Activated CD8-positive, alpha-beta T cell treated with anti-CD3 and anti-CD28 coated beads, Interleukin-2, amount 10 ng/mL, durations not matched to agents 7 days and 5 days (primary cell): ENCODE data around the gene BMP2K. TPM values are rescaled to one million over a fixed set of nuclear protein-coding genes. Genes with fewer than 3 reads are reported as not detected.
A peak's percentile ranks its signal among the peaks of the same experiment; 100 is the strongest.

ENCODE experiments used
- ATAC-seq: fragments of 150-1000 bp; cut with Tn5 transposase; one replicate; pipeline ENCODE4 v1.10.0; 2021; ENCODE audit warnings: moderate library complexity
- CTCF ChIA-PET: fragments of 350-600 bp; sonication (Branson Sonifier 250); formaldehyde crosslinking; loops from one replicate; lab custom pipeline; 2021; ENCODE audit warnings: antibody characterized with exemption; lab: Charles Lee
- POLR2A ChIA-PET: fragments of 350-600 bp; sonication (Branson Sonifier 250); formaldehyde crosslinking; loops from one replicate; lab custom pipeline; 2021; ENCODE audit warnings: antibody characterized with exemption; lab: Charles Lee
- DNase-seq: peaks from one replicate; pipeline ENCODE4 v3.0.0-alpha.2; 2020
- H3K27ac Mint-ChIP-seq: one replicate; pipeline ENCODE4 v1.8.0; 2021; ENCODE audit warnings: mild to moderate bottlenecking, mixed read lengths
- H3K27me3 Mint-ChIP-seq: one replicate; pipeline ENCODE4 v1.8.0; 2021; ENCODE audit warnings: low read depth, mixed read lengths
- H3K36me3 Mint-ChIP-seq: one replicate; pipeline ENCODE4 v1.8.0; 2021; ENCODE audit warnings: low read depth, mixed read lengths
- H3K4me1 Mint-ChIP-seq: one replicate; pipeline ENCODE4 v1.8.0; 2021; ENCODE audit warnings: low read depth, mixed read lengths
- H3K4me3 Mint-ChIP-seq: one replicate; pipeline ENCODE4 v1.8.0; 2021; ENCODE audit warnings: mild to moderate bottlenecking, mixed read lengths
- H3K9me3 Mint-ChIP-seq: one replicate; pipeline ENCODE4 v1.8.0; 2022; ENCODE audit warnings: mixed read lengths; ENCODE audit not compliant: insufficient read depth
- total RNA-seq, 2 experiments: library from RNA; stranded (reverse); gene quantifications; one replicate each; pipeline ENCODE4 v1.2.3, GENCODE V29; 2021

Gene BMP2K
- total RNA-seq, 2 experiments from 2014 or later = 27.2 to 28.8 TPM

- Mint-ChIP-seq H3K9me3 (no peaks in the 10 kb centered on the region), H3K36me3 (peaks cover 35% of the 10 kb centered on the region), H3K4me3 (no peak overlapping the region), H3K27me3 (no peaks in the 10 kb centered on the region), H3K27ac (no peak overlapping the region), H3K4me1 (peaks cover 5% of the 10 kb centered on the region)
- ATAC-seq (no peak), DNase-seq (no peak)
- CTCF ChIA-PET = interaction anchor here (1.3 kb wide), 1 partner anchor 17 kb away, joined by 3 read pairs; the partner anchor contains the start of gene PAQR3
- POLR2A ChIA-PET = no interaction called here
Measured at GRCh38 chr4:78922207-78922606, 146.1 kb downstream of the BMP2K start.

DNA sequence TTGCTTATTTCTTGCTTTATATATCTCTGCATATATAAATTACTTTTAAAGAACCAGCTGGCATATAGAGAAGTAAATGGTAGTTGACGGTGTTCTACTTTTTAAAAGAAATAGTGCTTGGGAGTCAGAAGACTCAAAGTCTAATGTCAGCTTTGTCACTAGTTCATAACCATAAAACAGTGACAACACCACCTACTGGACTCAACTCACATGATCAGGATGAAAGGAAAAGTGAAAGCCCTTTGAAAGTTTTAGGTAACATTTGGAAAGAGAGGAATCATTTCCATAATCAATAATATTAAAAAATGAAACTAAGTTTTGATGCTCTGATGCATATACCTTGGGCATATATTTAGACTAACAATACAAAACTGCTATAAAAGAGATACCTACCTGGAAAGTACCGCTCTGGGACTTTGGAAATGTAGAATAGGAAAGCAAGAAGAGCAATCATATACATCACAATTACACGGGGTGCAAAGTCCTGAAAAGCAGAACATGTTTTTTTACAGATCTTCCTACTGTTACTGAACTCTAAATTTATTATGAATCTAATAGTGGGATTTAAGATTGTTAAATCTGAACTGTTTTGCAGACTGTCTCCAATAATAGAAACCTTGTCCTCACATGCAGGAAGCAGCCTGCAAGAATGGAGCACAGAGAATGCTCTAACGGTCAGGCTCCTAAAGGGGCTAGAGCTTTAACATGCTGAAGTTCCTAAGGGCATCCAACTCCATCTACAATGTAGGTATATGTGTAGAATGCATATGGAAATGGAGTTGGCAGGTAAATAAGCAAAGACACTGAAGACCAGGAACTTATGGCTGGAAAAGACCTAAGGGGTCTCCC is 147.5 kb downstream of the BMP2K start:
- Mint-ChIP-seq H3K36me3 (peaks cover 33% of the 10 kb centered on the region), H3K4me3 (no peak overlapping the region), H3K27ac (no peak overlapping the region), H3K27me3 (no peaks in the 10 kb centered on the region), H3K4me1 (peaks cover 5% of the 10 kb centered on the region), H3K9me3 (no peaks in the 10 kb centered on the region)
- ChIA-PET POLR2A (no interaction called here), CTCF (no interaction called here)
- ATAC-seq (no peak), DNase-seq (no peak)

DNA sequence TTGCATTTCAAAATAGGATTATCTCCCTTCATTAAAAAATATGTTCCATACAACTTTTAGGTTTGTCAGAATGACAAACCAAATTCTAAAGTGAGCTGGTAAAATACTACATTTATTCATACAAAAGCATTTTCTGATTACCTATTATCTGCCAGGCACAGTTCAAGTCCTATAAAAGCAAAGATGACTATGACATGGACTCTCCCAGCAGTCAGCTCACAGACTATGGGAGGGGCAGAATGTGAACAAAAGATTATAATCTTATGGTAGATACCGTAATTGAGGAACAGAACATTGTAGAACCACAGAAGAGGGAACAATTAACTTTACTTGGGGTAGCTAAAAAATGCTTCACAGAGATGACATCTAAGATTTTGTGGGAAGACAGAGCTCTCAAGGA is 150.7 kb downstream of the BMP2K start:
- POLR2A ChIA-PET = interaction anchor here (0.8 kb wide), 1 partner anchor 12 kb away, joined by 3 read pairs; the partner anchor contains the start of gene PAQR3
- CTCF ChIA-PET = interaction anchor here (1.0 to 1.5 kb wide), 2 partner anchors 11 to 12 kb away, joined by 3 read pairs; no protein-coding TSS in a partner anchor
- ATAC-seq (no peak), DNase-seq (no peak)
- Mint-ChIP-seq H3K4me1 (peaks cover 5% of the 10 kb centered on the region), H3K36me3 (peaks cover 40% of the 10 kb centered on the region), H3K27me3 (no peaks in the 10 kb centered on the region), H3K27ac (no peak overlapping the region), H3K4me3 (no peak overlapping the region), H3K9me3 (no peaks in the 10 kb centered on the region)

GRCh38 chr4:78928835-78929234 is 152.7 kb downstream of the BMP2K start:
- Mint-ChIP-seq H3K4me1 (peaks cover 3% of the 10 kb centered on the region), H3K27ac (no peak overlapping the region), H3K27me3 (no peaks in the 10 kb centered on the region), H3K4me3 (no peak overlapping the region), H3K36me3 (peaks cover 29% of the 10 kb centered on the region), H3K9me3 (no peaks in the 10 kb centered on the region)
- POLR2A ChIA-PET = no interaction called here
- DNase-seq (no peak), ATAC-seq (no peak)
- CTCF ChIA-PET = no interaction called here

DNA sequence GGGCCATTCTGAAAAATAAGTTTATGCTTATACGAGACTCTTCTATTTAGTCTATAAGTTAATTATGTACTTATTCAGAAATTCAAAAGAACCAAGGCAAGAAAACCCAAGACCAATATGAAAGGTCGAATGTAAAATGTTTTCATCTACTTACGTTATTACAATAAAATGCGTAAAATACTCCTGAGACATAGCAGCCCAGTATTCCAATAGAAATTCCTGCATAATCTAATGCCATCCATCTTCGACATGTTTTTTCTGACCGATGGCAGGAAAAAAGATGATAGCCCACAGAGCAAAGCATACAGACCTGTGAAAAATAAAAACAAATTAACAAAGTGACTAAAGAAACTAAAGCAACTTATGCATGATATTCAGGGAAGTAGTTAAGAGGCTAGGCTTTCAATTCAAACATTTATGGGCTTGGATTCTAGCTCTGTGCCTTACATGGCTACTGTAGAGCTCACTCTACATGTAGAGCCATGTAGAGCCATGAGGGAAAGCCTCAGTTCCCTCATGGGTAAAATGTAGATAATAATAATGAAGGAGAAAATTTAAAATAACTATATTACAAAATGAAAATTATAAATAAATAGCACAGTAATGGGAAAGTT is 154.0 kb downstream of the BMP2K start:
- POLR2A ChIA-PET = no interaction called here
- DNase-seq (no peak), ATAC-seq (no peak)
- H3K27me3 Mint-ChIP-seq = no peaks in the 10 kb centered on the region
- no peak overlapping the region for H3K27ac Mint-ChIP-seq
- H3K9me3 Mint-ChIP-seq = no peaks in the 10 kb centered on the region
- peaks cover 22% of the 10 kb centered on the region for H3K36me3 Mint-ChIP-seq
- no peaks in the 10 kb centered on the region for H3K4me1 Mint-ChIP-seq
- no peak overlapping the region for H3K4me3 Mint-ChIP-seq
- CTCF ChIA-PET = no interaction called here

GRCh38 chr4:78936989-78937388 is 160.8 kb downstream of the BMP2K start:
- ChIA-PET POLR2A (interaction anchor here (0.5 kb wide), 1 partner anchor 299 kb away, joined by 3 read pairs; no protein-coding TSS in a partner anchor), CTCF (no interaction called here)
- DNase-seq (no peak), ATAC-seq (no peak)
- H3K9me3 Mint-ChIP-seq = no peaks in the 10 kb centered on the region
- peaks cover 35% of the 10 kb centered on the region for H3K4me1 Mint-ChIP-seq
- no peak overlapping the region for H3K4me3 Mint-ChIP-seq
- H3K27me3 Mint-ChIP-seq = no peaks in the 10 kb centered on the region
- no peak overlapping the region for H3K27ac Mint-ChIP-seq
- H3K36me3 Mint-ChIP-seq = peaks cover 6% of the 10 kb centered on the region

DNA sequence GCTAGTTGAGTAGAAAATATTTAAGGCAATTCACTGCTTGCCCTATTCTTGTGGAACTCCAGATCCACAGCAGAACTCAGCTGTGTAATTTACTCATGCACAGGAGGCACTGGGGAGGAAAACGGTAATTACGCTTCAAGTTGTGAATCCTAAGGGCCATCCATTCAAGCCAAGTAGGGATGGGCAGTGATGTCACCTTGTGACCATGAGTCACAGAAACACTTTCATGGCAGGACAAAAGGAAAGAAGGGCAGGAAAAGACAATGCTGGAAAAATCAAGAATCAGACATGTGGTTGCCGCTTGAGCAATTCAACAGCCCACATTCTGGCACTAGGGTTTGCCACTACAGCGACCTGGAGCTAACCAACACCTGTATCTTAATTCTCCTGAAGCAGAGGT is 161.7 kb downstream of the BMP2K start:
- Mint-ChIP-seq H3K9me3 (no peaks in the 10 kb centered on the region), H3K4me3 (peak overlapping the region; percentile 34), H3K4me1 (peaks cover 35% of the 10 kb centered on the region), H3K27me3 (peaks cover 3% of the 10 kb centered on the region), H3K27ac (peak overlapping the region; percentile 36), H3K36me3 (peaks cover 6% of the 10 kb centered on the region)
- ATAC-seq = no peak
- no peak for DNase-seq
- CTCF ChIA-PET = interaction anchor here (1.0 kb wide), 1 partner anchor 11 kb away, joined by 3 read pairs; no protein-coding TSS in a partner anchor
- POLR2A ChIA-PET = interaction anchor here (0.6 to 0.9 kb wide), 2 partner anchors 1039 to 1120 kb away, joined by 3 to 5 read pairs; no protein-coding TSS in a partner anchor

- Mint-ChIP-seq H3K27ac (peak overlapping the region; percentile 92), H3K4me3 (peak overlapping the region; percentile 97), H3K36me3 (peaks cover 6% of the 10 kb centered on the region), H3K27me3 (peaks cover 8% of the 10 kb centered on the region), H3K9me3 (no peaks in the 10 kb centered on the region), H3K4me1 (peaks cover 35% of the 10 kb centered on the region)
- DNase-seq (no peak), ATAC-seq (no peak)
- ChIA-PET POLR2A (interaction anchor here (0.9 to 1.7 kb wide), 4 partner anchors 10 to 1119 kb away, joined by 3 to 4 read pairs (median 3); no protein-coding TSS in a partner anchor), CTCF (interaction anchor here (1.0 to 2.2 kb wide), 3 partner anchors 11 to 1187 kb away, joined by 3 to 8 read pairs (median 3); no protein-coding TSS in a partner anchor)
Measured at GRCh38 chr4:78938474-78938867, 162.3 kb downstream of the BMP2K start.

DNA sequence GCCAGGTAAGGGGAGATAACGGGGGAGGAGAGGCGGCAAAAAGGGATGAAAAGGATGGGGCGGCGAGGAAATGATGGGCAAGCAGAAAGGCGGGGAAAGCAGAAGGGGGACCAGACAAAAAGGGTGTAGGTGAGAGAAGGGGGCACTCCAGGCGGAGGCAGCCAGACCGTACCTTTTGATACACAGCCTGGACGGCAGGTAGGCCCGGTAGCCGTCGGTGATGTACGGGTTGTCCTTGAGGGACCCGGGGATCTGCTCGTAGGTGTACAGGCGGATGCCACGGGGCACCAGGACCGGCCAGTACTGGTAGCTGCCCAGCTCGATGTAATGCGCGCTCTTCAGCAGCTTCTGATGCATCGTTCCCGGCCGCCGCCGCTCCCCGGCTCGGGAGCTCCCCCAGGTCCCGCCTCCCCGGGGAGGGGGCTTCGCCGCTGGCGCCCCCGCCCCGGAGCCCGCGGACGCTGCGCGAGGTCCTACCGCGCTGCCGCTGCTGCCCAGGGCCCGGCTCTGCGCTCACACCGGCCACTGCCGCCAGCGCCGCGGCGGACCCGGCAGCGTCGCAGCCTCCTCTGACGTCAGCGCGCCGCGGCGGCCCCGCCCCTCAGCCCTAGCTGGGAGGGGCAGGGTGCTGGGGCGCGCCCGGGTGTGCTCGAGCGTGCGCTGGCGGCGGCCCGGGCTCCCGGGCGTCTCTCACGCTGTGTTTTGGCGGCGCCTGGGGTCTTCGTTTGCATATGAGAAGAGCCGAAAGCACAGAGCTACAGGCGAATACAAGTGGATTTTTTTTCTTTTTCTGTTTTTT is 162.9 kb downstream of the BMP2K start, which contains the start of gene PAQR3:
Gene PAQR3 (minus strand): TSS at position 571 of the 799 bp plus-strand sequence. CDS start 214 bp downstream, at position 357.
- ChIA-PET POLR2A (interaction anchor here (0.9 to 1.7 kb wide), 4 partner anchors 11 to 1119 kb away, joined by 3 to 4 read pairs (median 3); no protein-coding TSS in a partner anchor), CTCF (interaction anchor here (0.7 to 2.2 kb wide), 6 partner anchors 12 to 1264 kb away, joined by 3 to 8 read pairs (median 3); no protein-coding TSS in a partner anchor)
- H3K36me3 Mint-ChIP-seq = peaks cover 6% of the 10 kb centered on the region
- DNase-seq (peak; percentile 87), ATAC-seq (peak; percentile 98)
- peaks cover 35% of the 10 kb centered on the region for H3K4me1 Mint-ChIP-seq
- H3K9me3 Mint-ChIP-seq = no peaks in the 10 kb centered on the region
- peaks cover 14% of the 10 kb centered on the region for H3K27me3 Mint-ChIP-seq
- H3K4me3 Mint-ChIP-seq = peak within 1 kb of the TSS; percentile 97
- H3K27ac Mint-ChIP-seq = peak within 1 kb of the TSS; percentile 92

DNA sequence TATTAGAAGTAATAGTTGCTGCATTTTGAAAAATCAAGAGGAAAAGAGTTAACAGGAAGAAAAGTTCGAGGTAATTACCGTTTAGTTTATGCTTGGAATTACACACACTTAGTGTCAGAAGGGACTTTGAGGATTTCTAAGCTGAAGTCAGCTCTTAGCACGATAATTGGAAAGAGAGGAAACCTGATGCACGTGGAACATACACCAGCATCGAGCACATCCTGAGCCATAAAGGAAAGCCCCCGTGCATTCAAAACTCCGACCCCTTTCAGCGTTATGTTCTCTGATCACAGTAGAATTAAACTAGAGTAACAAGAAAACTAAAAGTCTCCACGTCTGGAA is 163.5 kb downstream of the BMP2K start:
- ATAC-seq (no peak), DNase-seq (no peak)
- ChIA-PET POLR2A (interaction anchor here (1.2 to 1.7 kb wide), 2 partner anchors 13 to 163 kb away, joined by 3 to 4 read pairs; no protein-coding TSS in a partner anchor), CTCF (interaction anchor here (0.7 to 2.2 kb wide), 6 partner anchors 11 to 1263 kb away, joined by 3 to 8 read pairs (median 3); no protein-coding TSS in a partner anchor)
- H3K4me3 Mint-ChIP-seq = peak overlapping the region; percentile 76
- H3K27ac Mint-ChIP-seq = peak overlapping the region; percentile 74
- H3K27me3 Mint-ChIP-seq = peaks cover 14% of the 10 kb centered on the region
- peaks cover 6% of the 10 kb centered on the region for H3K36me3 Mint-ChIP-seq
- no peaks in the 10 kb centered on the region for H3K9me3 Mint-ChIP-seq
- peaks cover 35% of the 10 kb centered on the region for H3K4me1 Mint-ChIP-seq

DNA sequence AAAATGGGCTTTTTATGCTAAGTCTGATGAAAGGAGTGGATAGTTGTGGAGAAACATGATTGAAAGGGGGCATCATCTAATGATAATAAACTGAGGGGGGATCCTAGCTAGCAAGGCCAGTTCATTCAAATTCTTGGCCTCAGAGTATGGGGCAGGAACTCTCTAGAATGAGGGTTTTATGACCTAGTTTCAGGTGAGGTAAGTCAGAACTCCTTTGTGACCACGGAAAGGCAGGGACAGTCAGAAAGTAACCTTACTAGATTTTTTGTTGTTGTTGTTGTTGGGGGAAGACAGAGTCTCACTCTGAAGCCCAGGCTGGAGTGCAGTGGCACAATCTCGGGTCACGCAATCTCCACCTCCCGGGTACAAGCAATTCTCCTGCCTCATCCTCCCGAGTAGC is 164.6 kb downstream of the BMP2K start:
- ChIA-PET CTCF (interaction anchor here (2.2 kb wide), 1 partner anchor 12 kb away, joined by 8 read pairs; no protein-coding TSS in a partner anchor), POLR2A (no interaction called here)
- Mint-ChIP-seq H3K4me1 (peaks cover 33% of the 10 kb centered on the region), H3K36me3 (peaks cover 6% of the 10 kb centered on the region), H3K9me3 (no peaks in the 10 kb centered on the region), H3K27ac (no peak overlapping the region), H3K27me3 (peaks cover 22% of the 10 kb centered on the region), H3K4me3 (no peak overlapping the region)
- DNase-seq (no peak), ATAC-seq (no peak)
